ENCODE results near the gene APC. TPM values are rescaled to one million over a fixed set of nuclear protein-coding genes. Genes with fewer than 3 reads are reported as not detected.
"Not testable (repeated sequence)": the region's sequence is repeated elsewhere in the genome, so short reads cannot be mapped to it uniquely, and the experiment has no call there.

The APC gene
- total RNA-seq, 1 donor from 2014 or later, result 62.9 TPM

DNA sequence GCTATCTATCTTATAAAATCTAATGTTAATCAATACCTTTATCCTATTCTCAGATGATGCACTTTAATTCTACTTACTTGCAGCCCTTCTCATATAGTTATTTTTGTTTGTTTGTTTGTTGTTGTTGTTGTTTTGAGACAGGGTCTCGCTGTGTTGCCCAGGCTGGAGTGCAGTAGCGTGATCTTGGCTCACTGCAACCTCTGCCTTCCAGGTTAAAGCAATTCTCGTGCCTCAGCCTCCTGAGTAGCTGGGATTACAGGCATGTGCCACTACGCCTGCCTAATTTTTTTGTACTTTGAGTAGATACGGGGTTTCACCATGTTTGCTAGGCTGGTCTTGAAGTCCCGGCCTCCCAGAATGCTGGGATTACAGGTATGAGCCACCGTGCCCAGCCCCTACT is 20.8 kb upstream of the APC start:
- DNase-seq (ENCODE audit: low read depth in 2 of 2), result not testable (repeated sequence)

DNA sequence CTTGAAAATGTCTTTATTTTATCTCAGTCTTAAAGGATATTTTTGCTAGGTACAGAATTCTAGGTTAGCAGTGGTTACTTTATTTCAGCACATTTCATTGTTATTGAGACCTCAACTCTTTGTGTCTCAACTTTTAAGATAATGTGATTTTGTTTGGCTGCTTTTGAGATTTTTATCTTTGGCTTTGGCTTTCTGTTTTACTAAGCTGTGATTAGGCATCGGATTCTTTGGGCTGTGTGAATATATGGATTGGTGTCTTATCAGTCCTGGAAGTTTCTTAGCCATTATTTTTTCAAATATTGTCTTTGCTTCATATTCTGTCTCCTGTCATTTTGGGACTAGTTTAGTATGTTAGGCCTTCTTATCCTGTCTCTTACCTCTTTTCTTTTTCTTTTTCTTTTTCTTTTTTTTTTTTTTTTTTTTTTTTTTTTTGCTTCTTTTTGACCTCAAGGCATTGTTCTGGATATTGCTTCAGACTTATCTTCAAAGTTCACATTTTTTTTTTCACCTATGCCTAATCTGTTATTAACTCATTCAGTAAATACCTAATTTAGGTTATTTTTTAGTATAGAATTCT is 20.1 kb upstream of the APC start:
- DNase-seq (ENCODE audit: low read depth in 2 of 2), result no peak

DNA sequence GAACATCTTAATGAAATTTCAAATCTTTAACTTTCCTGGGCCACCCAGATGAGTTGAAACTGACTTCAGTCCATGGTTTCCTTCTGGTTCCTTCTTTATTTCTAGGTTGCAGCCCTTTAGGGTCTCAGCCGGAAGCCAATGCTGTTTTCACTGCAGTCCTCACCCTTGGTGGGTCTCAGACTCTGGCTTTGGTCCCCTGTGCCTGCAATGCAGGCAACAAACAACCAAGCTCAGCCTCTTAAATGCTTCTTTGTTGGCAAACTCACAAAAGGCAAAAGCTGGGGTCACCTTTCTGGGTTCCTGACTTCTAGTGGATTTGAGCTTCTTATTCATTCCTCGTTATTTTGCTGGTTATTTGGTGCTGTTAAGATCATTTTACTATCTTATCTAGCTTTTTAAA is 19.3 kb upstream of the APC start:
- no peak for DNase-seq (ENCODE audit: low read depth in 2 of 2)

DNA sequence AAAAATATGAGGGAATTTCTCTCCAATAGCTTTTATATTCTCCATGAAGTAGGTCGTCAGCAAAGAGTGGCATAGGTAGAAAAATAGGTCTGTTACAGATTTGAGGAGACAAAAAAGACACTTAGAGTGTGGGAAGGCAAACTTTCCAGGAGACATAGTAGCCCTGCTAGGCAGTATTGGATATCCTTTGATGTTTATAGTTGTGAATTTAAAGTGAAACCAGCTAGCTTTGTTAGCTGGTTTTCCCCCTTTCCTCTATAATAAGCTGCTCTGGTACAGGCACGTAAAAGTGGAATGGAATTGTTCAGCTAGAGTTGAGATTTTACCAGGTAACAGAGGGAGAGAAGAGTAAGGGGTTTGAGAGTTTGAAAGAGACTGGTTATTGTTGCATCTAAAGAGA is 17.1 kb upstream of the APC start:
- no peak for DNase-seq (ENCODE audit: low read depth in 2 of 2)

DNA sequence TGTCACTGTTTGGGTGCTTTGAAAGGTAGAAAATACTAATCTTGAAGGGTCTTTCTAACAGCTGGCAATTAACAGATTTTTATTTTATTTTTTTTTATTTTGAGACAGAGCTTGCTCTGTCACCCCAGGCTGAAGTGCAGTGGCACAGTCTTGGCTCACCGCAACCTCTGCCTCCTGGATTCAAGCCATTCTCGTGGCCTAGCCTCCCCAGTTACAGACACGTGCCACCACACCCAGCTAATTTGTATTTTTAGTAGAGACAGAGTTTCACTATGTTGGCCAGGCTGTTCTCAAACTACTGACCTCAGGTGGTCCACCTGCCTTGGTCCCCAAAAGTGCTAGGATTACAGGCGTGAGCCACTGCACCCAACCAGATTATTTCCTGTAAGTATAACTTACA is 12.8 kb upstream of the APC start:
- no peak for DNase-seq (ENCODE audit: low read depth in 2 of 2)

DNA sequence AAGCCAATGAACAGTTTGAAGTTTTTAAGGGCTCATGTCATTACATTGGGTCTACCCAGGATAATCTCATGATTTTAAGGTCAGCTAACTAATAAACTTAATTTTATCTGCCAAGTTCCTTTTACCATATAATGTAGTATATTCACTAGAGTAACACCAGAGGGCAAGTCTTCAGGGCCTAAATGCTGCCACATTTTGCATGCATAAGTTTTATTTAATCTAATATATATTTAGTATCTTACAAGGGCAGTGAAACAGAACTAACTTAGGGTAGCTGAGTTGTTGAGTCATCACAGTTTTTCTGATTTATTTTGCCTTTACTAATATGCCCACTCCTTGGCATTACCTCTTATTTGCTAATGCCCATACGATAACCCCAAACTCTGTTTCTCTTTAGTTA is 8.1 kb upstream of the APC start:
- no peak for DNase-seq (ENCODE audit: low read depth in 2 of 2)

DNA sequence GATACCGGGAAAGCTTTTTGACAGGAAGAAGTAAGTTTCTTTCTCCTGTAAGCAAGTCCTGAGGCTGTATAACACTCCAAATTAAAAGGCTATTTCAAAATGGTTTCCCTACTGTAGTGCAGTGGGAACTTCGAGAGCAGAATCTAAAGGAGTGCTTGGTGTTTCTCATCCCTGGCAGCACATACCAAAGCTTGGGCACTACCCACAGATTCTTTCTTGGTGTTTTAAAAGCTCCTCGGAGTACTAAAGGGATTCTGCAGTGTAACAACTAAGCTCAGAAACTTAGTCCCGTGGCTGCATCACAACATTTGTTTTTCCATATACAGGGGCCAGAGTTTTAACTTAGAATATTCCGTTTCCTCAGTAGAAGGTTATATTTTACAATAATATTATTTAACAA is 5.6 kb upstream of the APC start:
- no peak for DNase-seq (ENCODE audit: low read depth in 2 of 2)

DNA sequence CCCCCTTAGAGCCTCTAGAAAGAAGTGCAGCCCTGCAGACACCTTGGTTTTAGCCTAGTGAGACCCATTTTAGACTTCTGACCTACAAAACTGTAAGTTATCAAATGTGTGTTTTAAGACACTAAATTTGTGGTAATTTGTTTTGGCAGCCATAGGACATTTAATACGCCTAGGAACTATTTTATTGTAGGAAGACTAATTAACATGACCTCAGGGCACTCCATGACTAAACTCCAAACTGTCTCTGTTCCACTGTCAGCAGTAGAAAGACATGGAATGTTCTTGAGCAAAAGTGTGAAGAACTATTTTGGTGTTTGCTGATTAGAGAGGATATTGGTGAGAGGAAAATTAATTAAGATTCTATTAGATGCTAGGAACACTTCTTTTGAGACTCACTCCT is 4.1 kb upstream of the APC start:
- DNase-seq (ENCODE audit: low read depth in 2 of 2), result no peak

DNA sequence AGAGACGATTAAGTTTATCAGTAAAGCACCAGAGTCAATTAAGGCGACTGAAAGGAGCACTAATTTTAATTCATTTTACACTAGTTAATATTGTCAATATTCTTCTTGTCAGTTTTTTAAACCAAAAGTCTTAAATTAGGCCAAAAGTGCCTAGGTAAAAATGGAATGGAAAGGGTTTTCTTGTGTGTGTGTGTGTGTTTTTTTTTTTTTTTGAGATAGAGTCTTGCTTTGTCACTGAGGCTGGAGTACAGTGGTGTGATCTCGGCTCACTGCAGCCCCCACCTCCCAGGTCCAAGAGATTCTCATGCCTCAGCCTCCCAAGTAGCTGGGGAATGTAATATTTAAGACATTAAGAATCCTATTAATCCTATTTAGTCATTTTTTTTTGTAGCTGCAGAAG is 3.1 kb upstream of the APC start:
- no peak for DNase-seq (ENCODE audit: low read depth in 2 of 2)

DNA sequence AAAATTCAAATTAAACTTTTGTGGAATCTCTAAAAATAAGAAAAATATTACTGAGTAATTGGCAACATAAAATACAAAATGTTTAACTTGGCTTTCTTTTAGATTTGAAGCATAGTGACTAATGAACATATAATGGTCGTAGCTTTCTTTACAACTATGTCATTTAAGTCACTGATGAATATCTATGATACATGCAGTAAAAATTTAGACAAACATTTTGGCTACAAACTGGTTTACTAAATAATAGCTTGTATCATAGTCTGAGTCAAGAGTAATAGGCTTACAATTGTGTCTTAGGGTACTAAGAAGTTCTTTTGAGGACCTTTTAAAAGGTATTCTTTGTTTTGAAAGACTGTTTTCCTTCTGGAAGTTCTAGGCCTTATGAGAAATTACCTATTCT is 2.0 kb upstream of the APC start:
- peak in 1 of 2 donors; percentile 18 for DNase-seq (ENCODE audit: low read depth in 2 of 2)

DNA sequence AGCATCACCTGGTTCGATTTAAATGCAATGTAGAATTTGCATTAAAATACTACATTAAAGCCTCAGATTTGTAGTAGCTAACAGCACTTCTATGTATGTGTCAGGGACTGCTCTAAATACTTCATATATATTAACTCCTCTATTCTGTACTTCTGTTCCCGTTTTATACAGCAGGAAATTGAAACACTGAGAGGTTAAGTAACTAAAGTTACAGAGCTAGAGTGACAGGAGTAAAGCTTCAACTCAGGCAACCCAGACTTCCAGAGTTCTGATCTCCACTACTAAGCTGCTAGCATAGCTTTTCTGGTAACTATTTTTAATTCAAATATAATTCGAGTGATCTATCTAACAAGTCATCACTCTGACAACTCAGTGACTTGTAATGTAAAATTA is 619 bp upstream of the APC start:
- peak in 1 of 2 donors; percentile 9 for DNase-seq (ENCODE audit: low read depth in 2 of 2)

DNA sequence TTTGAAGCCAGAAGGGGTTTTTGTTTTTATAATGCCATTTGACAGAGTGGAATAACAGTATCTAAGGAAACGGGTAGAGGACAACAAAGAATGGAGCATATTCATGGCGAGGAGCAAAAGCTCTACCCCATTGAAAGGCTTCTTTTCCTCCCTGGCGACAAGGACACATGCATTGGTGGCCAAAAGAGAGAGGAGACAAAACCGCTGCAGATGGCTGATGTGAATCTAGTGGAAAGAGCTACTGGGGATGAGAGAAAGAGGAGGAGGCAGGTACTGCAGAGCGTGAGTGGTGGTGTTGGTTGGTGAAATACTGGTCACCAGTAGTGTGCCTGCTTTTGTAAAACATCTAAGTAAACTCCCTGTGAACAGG is 491 bp downstream of the APC start:
- DNase-seq (ENCODE audit: low read depth in 2 of 2), result peak; percentile 23 to 35

DNA sequence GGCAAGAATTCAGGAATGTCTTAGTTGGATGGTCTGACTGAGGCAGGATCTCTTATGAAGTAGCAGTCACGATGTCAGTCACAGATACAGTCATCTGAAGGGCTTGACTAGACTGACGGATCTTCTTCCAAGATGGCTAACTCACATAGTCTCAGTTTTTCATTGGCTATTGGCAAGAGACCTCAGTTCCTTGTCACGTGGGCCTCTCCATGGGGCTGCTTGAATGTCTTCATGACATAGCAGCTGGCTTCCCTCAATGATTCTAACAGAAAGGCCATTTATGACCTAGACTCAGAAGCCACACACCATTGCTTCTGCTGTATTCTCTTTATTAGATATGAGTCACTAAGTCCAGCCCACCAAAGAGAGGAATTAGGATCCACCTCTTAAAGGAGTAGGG is 4.7 kb downstream of the APC start:
- no peak for DNase-seq (ENCODE audit: low read depth in 2 of 2)

DNA sequence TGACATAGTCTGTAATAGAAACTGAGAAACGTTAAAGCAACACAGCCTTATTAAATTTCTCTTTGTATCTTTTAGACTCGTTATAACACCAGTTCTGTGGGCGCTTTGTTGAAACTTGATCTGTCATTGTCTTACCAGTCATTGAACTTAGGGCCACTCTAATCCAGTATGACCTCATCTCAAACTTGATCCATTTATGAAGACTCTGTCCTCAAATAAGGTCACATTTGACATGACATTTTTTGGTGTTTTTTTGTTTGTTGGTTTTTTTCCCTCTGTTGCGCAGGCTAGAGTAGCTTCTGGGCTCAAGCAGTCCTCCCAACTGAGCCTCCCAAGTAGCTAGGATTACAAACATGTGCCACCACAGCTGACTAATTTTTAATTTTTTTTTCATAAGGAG is 5.9 kb downstream of the APC start:
- DNase-seq (ENCODE audit: low read depth in 2 of 2), result no peak

DNA sequence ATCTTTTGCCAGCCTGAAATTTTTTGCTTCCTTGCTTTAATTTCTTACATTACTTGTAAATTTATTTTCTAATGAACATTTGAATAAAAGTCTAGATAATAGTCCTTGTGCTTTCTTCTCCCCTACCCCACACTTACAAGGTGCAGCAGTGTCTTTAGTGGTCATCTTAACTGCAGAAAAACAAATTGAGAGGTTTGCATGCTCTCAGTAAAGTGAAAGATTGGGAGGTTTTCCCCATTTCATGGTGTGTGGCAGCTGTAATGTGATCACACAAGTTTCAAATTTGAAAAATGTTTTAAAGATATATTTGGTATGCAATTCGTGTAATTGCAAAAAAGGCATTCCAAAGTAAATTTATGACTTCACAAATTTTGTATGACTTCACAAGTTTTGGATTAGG is 14.7 kb downstream of the APC start:
- no peak for DNase-seq (ENCODE audit: low read depth in 2 of 2)

DNA sequence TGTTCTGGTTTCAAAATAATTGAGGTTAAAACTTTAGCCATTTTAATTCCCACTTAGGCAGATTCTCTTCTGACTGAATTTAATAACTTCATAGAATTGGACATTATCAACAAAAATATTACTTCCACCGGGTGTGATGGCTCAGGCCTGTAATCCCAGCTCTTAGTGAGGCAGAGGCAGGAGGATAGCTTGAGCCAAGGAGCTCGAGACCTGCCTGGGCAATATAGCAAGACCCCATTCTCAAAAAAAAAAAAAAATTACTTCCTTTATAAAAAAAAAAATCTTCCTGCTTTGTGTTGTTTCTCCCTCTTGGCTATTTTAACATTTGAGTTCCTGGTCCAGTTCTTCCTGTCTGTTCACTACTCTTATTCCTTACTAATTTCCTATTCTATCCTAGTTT is 18.0 kb downstream of the APC start:
- no peak for DNase-seq (ENCODE audit: low read depth in 2 of 2)

DNA sequence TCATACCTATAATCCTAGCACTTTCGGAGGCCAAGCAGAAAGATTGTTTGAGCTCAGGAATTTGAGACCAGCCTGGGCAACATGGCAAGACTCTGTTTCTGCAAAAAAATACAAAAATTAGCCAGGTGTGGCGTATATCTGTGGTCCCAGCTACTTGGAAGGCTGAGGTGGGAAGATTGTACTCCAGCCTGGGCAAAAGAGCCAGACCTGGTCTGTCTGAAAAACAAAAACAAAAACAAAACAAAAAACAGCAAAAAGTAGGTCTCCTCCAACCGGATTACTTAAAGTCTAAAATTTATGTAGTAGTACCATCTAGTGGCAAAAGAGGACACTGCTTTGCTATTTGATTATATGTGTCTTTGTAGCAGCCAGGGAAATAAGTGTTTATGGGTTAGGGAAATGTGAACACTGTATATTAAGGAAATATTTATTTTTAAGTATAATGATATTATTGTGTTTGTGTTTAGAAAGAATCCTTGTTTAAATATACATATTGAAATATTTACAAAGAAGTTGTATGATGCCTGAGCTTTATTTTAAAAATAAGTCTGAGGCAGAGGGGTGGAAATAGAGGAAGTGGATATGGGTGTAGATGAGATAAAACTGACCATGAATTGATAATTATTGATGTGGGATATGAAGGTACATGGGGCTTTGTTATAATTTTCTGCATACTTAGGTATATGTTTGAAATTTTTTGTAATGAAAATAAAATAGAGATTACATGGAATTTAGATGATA is 20.0 kb downstream of the APC start:
- DNase-seq (ENCODE audit: low read depth in 2 of 2), result peak; percentile 70 to 76

DNA sequence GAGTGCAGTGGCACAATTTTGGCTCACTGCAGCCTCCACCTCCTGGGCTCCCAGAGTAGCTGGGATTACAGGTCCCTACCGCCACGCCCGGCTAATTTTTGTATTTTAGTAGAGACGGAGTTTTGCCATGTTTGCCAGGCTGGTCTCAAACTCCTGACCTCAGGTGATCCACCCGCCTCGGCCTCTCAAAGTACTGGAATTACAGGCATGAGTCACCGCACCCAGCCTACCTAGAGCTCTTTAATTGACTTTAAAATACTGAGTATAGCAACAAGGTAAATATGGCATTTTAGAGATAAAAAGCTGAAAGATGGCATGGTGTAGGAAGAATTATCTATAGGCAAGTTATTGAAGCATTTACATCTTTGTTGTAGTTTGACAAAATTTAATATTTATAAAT is 21.0 kb downstream of the APC start:
- DNase-seq (ENCODE audit: low read depth in 2 of 2), result no peak

DNA sequence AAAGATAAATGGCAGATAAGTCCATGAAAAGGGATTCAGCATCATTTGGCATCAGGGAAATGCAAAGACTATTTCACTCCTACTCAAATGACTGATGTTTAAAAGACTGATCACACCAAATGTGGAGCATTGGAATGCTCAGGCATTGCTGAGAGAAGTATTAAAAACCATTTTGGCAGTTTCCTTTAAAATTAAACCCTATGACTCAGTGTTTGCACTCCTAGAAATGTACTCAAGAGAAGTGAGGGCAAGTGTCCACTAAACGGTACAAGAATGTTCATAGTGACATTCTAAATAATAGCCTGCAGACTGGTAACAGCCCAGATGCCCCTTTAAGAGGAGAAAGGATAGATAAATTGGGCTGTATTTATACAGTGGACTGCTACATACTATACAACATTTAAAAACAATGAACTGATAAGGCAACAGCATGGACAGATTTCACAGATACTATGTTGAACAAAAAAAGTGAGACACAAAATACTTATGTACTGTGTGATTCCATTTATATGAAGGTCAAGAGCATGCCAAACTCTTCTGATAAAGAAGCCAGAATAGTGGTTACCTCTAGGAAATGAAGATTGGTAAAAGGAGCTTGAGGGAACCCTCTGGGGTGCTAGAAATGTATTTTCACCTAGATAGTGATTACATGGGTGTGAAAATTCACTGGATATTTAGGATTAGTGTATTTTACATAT is 24.6 kb downstream of the APC start:
- DNase-seq (ENCODE audit: low read depth in 2 of 2), result no peak

DNA sequence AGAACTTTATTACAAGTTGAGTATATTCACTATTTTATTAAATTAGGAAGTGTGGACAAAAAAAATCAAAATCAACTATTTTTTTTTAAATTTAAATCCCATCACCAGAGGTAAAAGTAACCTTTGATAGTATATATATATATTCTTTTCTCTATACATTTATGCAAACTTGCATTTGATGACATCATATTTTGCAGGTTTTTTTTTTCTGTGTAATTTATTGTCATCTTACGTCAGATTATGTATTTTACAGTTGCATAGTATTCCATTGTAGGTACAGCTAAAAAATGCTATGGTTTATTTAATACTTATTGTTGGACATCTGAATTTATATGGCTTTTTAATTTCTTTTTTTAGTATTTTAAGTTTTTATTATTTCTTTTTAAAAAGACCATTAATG is 25.5 kb downstream of the APC start:
- no peak for DNase-seq (ENCODE audit: low read depth in 2 of 2)

DNA sequence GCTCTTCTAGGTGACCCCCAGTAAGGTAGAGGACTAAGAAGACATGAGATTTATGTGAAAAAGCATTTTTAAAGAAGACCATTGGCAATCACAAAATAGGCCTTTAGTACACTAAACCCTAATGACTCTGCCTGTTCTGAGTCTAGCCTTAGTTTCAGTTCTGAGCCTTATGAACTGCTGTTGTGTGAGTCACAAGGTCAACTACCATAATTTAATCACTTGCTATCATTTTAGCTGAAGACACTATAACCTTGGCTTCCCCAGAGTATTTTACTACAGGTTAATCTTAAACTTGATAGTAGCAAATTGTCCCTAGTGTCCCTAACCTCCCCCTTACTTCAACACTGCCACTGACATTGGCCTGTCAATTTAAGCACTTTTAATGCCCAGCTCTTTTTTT is 34.4 kb downstream of the APC start:
- peak in 1 of 2 donors; percentile 3 for DNase-seq (ENCODE audit: low read depth in 2 of 2)

DNA sequence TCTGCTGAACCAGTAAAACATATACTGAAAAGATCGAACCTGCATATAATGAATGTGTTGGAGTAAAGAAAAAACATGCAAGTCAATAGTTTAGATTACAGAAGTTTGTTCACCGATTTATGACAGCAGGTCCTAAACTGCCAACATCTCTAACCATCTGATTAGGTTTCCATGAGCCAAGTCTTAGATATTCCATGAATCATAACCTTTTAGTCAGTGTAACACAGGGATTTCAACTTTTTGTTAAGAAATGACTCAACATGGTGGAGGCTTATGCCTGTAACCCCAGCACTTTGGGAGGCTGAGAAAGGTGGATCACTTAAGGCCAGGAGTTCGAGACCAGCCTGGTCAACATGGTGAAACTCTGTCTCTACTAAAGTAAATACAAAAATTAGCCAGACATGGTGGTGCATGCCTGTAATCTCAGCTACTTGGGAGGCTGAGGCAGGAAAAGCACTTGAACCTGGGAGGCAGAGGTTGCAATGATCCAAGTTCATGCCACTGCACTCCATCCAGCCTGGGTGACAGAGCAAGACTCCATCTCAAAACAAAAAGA is 38.7 kb downstream of the APC start:
- DNase-seq (ENCODE audit: low read depth in 2 of 2), result peak in 1 of 2 donors; percentile 29

DNA sequence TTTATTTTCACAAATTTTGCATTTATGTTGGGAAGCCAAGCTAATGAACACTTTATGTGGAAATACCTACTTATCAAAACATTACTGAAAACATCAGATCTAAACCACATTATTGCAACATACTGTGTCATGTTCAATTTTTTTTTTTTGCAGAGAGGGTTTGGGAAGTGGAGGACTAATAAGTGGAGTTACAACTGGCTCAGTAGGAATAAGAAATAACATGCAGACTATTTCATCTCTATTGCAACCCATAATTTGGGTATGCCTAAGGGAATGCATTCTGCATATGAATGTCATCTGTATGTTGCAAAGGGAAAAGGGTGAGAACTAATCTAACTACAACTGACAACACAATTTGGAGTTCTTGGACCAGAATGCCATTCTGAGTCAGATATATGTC is 41.8 kb downstream of the APC start:
- DNase-seq (ENCODE audit: low read depth in 2 of 2), result no peak

Data from lung microvascular endothelial cell (primary cell).